Transverse colon (tissue), 4 donors: Measurements from ENCODE around the gene PDCD6IP. TPM values are rescaled to one million over a fixed set of nuclear protein-coding genes. Genes with fewer than 3 reads are reported as not detected.
"Not testable (repeated sequence)": the region's sequence is repeated elsewhere in the genome, so short reads cannot be mapped to it uniquely, and the experiment has no call there.

Experiments
- DNase-seq: peaks from one replicate; pipeline ENCODE4 v3.0.0-alpha.2; 2019
- H3K27ac ChIP-seq, 4 donors: fragments of 200-600 bp; sonication (generic); 2 replicates each; pipeline ENCODE4 v1.5.1; 2016 to 2018; ENCODE audit warnings: inconsistent platforms in 4 of 4
- H3K27me3 ChIP-seq: fragments of 200-600 bp; sonication (generic); 2 replicates; pipeline ENCODE4 v1.5.1; 2017; ENCODE audit warnings: inconsistent platforms
- H3K36me3 ChIP-seq, 4 donors: fragments of 200-600 bp; sonication (generic); 2 replicates each; pipeline ENCODE4 v1.5.1; 2017 to 2019; ENCODE audit warnings: inconsistent platforms in 4 of 4
- H3K4me1 ChIP-seq, 4 donors: fragments of 200-600 bp; sonication (generic); 2 replicates each; pipeline ENCODE4 v1.5.1; 2017 to 2020; ENCODE audit warnings: inconsistent platforms in 4 of 4
- H3K4me3 ChIP-seq, 4 donors: fragments of 200-600 bp; sonication (generic); 1 replicate in 1 of 4; 2 replicates in 3 of 4; pipeline versions ENCODE4 v1.5.1 to v1.6.1; 2017 to 2019; ENCODE audit warnings: inconsistent platforms in 4 of 4
- H3K9me3 ChIP-seq, 2 donors: fragments of 200-600 bp; sonication (generic); 2 replicates each; pipeline ENCODE4 v1.5.1; 2017 to 2019; ENCODE audit warnings: inconsistent platforms in 2 of 2
- CTCF ChIP-seq, 5 experiments: fragments of 200-600 bp in 3 of 5; fragments of 450-650 bp in 2 of 5; sonication (generic) in 3 of 5; IDR thresholded peaks; 1 replicate in 2 of 5; 2 replicates in 3 of 5; pipeline ENCODE4 v1.5.1; 2016 to 2017; ENCODE audit warnings: antibody characterized with exemption in 5 of 5, inconsistent platforms in 3 of 5, mild to moderate bottlenecking in 2 of 5, moderate library complexity in 1 of 5
- EP300 ChIP-seq: sonication (generic); formaldehyde crosslinking; IDR thresholded peaks from one replicate; pipeline ENCODE4 v1.6.1; 2017; ENCODE audit warnings: antibody characterized with exemption, low read depth
- POLR2A ChIP-seq: fragments of 450-650 bp; IDR thresholded peaks from one replicate; pipeline ENCODE4 v1.6.1; 2016; ENCODE audit warnings: antibody characterized with exemption, mild to moderate bottlenecking, moderate library complexity
- POLR2AphosphoS5 ChIP-seq, 3 donors: sonication (generic); formaldehyde crosslinking; IDR thresholded peaks; one replicate each; pipeline ENCODE4 v1.6.1; 2016; ENCODE audit warnings: antibody characterized with exemption in 3 of 3
- WGBS, 2 donors: methylation state at CpG; one replicate each; pipeline ENCODE4 v1.1.5; 2018; ENCODE audit warnings: low coverage in 1 of 2; 5-methylcytosine and 5-hydroxymethylcytosine counted together
- in situ Hi-C, 4 donors: fragments of 200-750 bp; cut with MboI; loops; one replicate each; pipeline versions ENCODE4 v1.15.0 to v1.15.1; 2017; ENCODE audit warnings: low sequenced_read_pairs in 3 of 4, low pct_ligation_motif_present in 1 of 4, low pct_unique_long_range_greater_than_20kb in 1 of 4
- intact Hi-C: fragments of 100-400 bp; cut with DNase I; formaldehyde crosslinking; loops from one replicate; pipeline ENCODE4 v1.15.1; 2023; ENCODE audit warnings: low total_unique reads
- total RNA-seq, 4 donors: library from RNA; depleted of rRNA; stranded (reverse); fragments of >200 nt; gene quantifications; one replicate each; pipeline ENCODE4 v1.1.0, GENCODE V29; 2016

PDCD6IP gene
- total RNA-seq, 4 donors from 2014 or later: 89.0 to 523 (median 372) TPM

GRCh38 chr3:33855884-33856546 lies 57.6 kb downstream of the PDCD6IP start:
- in situ Hi-C loops: loop anchor here in 1 of 4 donors (25.0 kb wide), 1 partner anchor 106 kb away; no protein-coding TSS in a partner anchor
- intact Hi-C loops: no loop called here
- H3K27ac ChIP-seq: no peak overlapping the region
- no peaks in the 10 kb centered on the region for H3K9me3 ChIP-seq
- TF ChIP-seq EP300 (no peak), POLR2AphosphoS5 (IDR thresholded peaks at IDR 0.05) (no peak), CTCF (IDR thresholded peaks at IDR 0.05) (no peak), POLR2A (no peak)
- no peaks in the 10 kb centered on the region for H3K27me3 ChIP-seq
- H3K36me3 ChIP-seq: peaks cover 0 to 53% (median 16%) of the 10 kb centered on the region in 4 donors
- WGBS, 2 donors: 82 to 87% methylated on average over 8 to 10 of the region's 10 CpGs
- peaks cover 0 to 4% (median 0%) of the 10 kb centered on the region in 4 donors for H3K4me1 ChIP-seq
- no peak overlapping the region for H3K4me3 ChIP-seq
- DNase-seq: no peak

GRCh38 chr3:33857701-33858100 lies 59.3 kb downstream of the PDCD6IP start:
- in situ Hi-C loops: loop anchor here in 1 of 4 donors (25.0 kb wide), 1 partner anchor 105 kb away; no protein-coding TSS in a partner anchor
- H3K4me3 ChIP-seq, DNase-seq, H3K4me1 ChIP-seq, H3K27ac ChIP-seq, H3K9me3 ChIP-seq, H3K27me3 ChIP-seq, intact Hi-C loops: not testable (repeated sequence)
- peaks cover 0 to 60% (median 16%) of the 10 kb centered on the region in 4 donors for H3K36me3 ChIP-seq
- WGBS, 2 donors: 100% methylated on average over 1 of the region's 1 CpG

- Histone ChIP-seq H3K9me3 (no peaks in the 10 kb centered on the region), H3K27ac (no peak overlapping the region), H3K36me3 (peaks cover 0 to 64% (median 16%) of the 10 kb centered on the region in 4 donors), H3K4me1 (peaks cover 0 to 4% (median 0%) of the 10 kb centered on the region in 4 donors), H3K4me3 (no peak overlapping the region), H3K27me3 (no peaks in the 10 kb centered on the region)
- in situ Hi-C loops: loop anchor here in 1 of 4 donors (25.0 kb wide), 1 partner anchor 104 kb away; no protein-coding TSS in a partner anchor
- DNase-seq: no peak
- 95 to 97% methylated on average over 4 of the region's 4 CpGs for WGBS, 2 donors
- TF ChIP-seq POLR2A (no peak), POLR2AphosphoS5 (IDR thresholded peaks at IDR 0.05) (no peak), CTCF (IDR thresholded peaks at IDR 0.05) (no peak), EP300 (no peak)
- intact Hi-C loops: no loop called here
Observed at GRCh38 chr3:33858131-33858530, 59.7 kb downstream of the PDCD6IP start.

- WGBS, 2 donors: 79 to 91% methylated on average over 4 of the region's 4 CpGs
- H3K4me3 ChIP-seq: no peak overlapping the region
- H3K36me3 ChIP-seq: peaks cover 0 to 62% (median 14%) of the 10 kb centered on the region in 4 donors
- H3K4me1 ChIP-seq: no peaks in the 10 kb centered on the region
- H3K27ac ChIP-seq: no peak overlapping the region
- in situ Hi-C loops (loop anchor here in 1 of 4 donors (25.0 kb wide), 1 partner anchor 102 kb away; no protein-coding TSS in a partner anchor), intact Hi-C loops (no loop called here)
- no peak for TF ChIP-seq POLR2A
- TF ChIP-seq POLR2AphosphoS5 (IDR thresholded peaks at IDR 0.05): no peak
- no peak for TF ChIP-seq CTCF (IDR thresholded peaks at IDR 0.05)
- no peak for TF ChIP-seq EP300
- H3K9me3 ChIP-seq: no peaks in the 10 kb centered on the region
- no peak for DNase-seq
- H3K27me3 ChIP-seq: no peaks in the 10 kb centered on the region
Observed at GRCh38 chr3:33860373-33861050, 62.1 kb downstream of the PDCD6IP start.
